Lung microvascular endothelial cell (primary cell): ENCODE data around the gene DCLRE1A. TPM values are rescaled to one million over a fixed set of nuclear protein-coding genes. Genes with fewer than 3 reads are reported as not detected.
"Not testable (repeated sequence)": the region's sequence is repeated elsewhere in the genome, so short reads cannot be mapped to it uniquely, and the experiment has no call there.

ENCODE experiments used
- DNase-seq, 2 donors: peaks; one replicate each; pipeline versions ENCODE4 v3.0.0 to v3.0.0-alpha.2; 2010; ENCODE audit warnings: low read depth in 2 of 2
- total RNA-seq: library from RNA; depleted of rRNA; stranded (reverse); fragments of >200 nt; gene quantifications from 2 replicates; pipeline ENCODE4 v1.2.1, GENCODE V29; 2014

DCLRE1A gene
- total RNA-seq, 1 donor from 2014 or later, result 6.0 TPM

- peak; percentile 57 to 69 for DNase-seq
Observed at GRCh38 chr10:113858541-113858940, 4.7 kb upstream of the DCLRE1A start.

GRCh38 chr10:113857210-113857609 is 3.3 kb upstream of the DCLRE1A start:
- no peak for DNase-seq

- no peak for DNase-seq
Observed at GRCh38 chr10:113856563-113856962, 2.7 kb upstream of the DCLRE1A start.

GRCh38 chr10:113854761-113855588 is 1.1 kb upstream of the DCLRE1A start:
- peak; percentile 56 to 80 for DNase-seq

- DNase-seq, result peak in 1 of 2 donors; percentile 44
Observed at GRCh38 chr10:113853578-113854012, 287 bp downstream of the DCLRE1A start.

GRCh38 chr10:113849946-113850345 is 3.9 kb downstream of the DCLRE1A start:
- no peak for DNase-seq

GRCh38 chr10:113849140-113849803 is 4.6 kb downstream of the DCLRE1A start:
- no peak for DNase-seq

GRCh38 chr10:113846036-113846435 is 7.8 kb downstream of the DCLRE1A start:
- DNase-seq, result no peak

- peak in 1 of 2 donors; percentile 32 for DNase-seq
Observed at GRCh38 chr10:113843972-113844485, 9.9 kb downstream of the DCLRE1A start.

GRCh38 chr10:113842171-113842570 is 11.7 kb downstream of the DCLRE1A start:
- DNase-seq, result no peak

GRCh38 chr10:113828567-113828966 is 25.3 kb downstream of the DCLRE1A start:
- not testable (repeated sequence) for DNase-seq

GRCh38 chr10:113825791-113826190 is 28.1 kb downstream of the DCLRE1A start:
- DNase-seq, result no peak

GRCh38 chr10:113823389-113823788 is 30.5 kb downstream of the DCLRE1A start:
- peak in 1 of 2 donors; percentile 60 for DNase-seq

- DNase-seq, result no peak
Observed at GRCh38 chr10:113822174-113822573, 31.7 kb downstream of the DCLRE1A start.

GRCh38 chr10:113821306-113821705 is 32.6 kb downstream of the DCLRE1A start:
- DNase-seq, result not testable (repeated sequence)

GRCh38 chr10:113820507-113820906 is 33.4 kb downstream of the DCLRE1A start:
- DNase-seq, result peak in 1 of 2 donors; percentile 18

GRCh38 chr10:113819989-113820388 is 33.9 kb downstream of the DCLRE1A start:
- no peak for DNase-seq

GRCh38 chr10:113814700-113815099 is 39.2 kb downstream of the DCLRE1A start:
- DNase-seq, result not testable (repeated sequence)

- DNase-seq, result no peak
Observed at GRCh38 chr10:113808168-113808567, 45.7 kb downstream of the DCLRE1A start.

GRCh38 chr10:113806503-113806902 is 47.4 kb downstream of the DCLRE1A start:
- DNase-seq, result no peak

GRCh38 chr10:113802997-113803396 is 50.9 kb downstream of the DCLRE1A start:
- peak in 1 of 2 donors; percentile 30 for DNase-seq

GRCh38 chr10:113801569-113801968 is 52.3 kb downstream of the DCLRE1A start:
- no peak for DNase-seq
